Stimulated activated CD4-positive, alpha-beta T cell treated with anti-CD3 and anti-CD28 coated beads, TNF-alpha, amount 100 ng/mL, for 1 hour (primary cell): ENCODE results near the gene DDI1.
"Not testable (repeated sequence)": the region's sequence is repeated elsewhere in the genome, so short reads cannot be mapped to it uniquely, and the experiment has no call there.

Source experiments
- DNase-seq, 3 donors: peaks; one replicate each; pipeline ENCODE4 v3.0.0-alpha.2; 2020; ENCODE audit warnings: low read depth in 3 of 3, low spot score in 1 of 3

Gene DDI1

DNA sequence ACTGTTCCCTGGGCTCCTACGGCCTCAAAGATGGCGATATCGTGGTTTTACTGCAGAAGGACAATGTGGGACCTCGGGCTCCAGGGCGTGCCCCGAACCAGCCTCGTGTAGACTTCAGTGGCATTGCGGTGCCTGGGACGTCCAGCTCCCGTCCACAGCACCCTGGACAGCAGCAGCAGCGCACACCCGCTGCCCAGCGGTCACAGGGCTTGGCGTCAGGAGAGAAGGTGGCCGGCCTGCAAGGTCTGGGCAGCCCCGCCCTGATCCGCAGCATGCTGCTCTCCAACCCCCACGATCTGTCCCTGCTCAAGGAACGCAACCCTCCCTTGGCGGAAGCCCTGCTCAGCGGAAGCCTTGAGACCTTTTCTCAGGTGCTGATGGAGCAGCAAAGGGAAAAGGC is 555 bp downstream of the DDI1 start:
- no peak for DNase-seq

DNA sequence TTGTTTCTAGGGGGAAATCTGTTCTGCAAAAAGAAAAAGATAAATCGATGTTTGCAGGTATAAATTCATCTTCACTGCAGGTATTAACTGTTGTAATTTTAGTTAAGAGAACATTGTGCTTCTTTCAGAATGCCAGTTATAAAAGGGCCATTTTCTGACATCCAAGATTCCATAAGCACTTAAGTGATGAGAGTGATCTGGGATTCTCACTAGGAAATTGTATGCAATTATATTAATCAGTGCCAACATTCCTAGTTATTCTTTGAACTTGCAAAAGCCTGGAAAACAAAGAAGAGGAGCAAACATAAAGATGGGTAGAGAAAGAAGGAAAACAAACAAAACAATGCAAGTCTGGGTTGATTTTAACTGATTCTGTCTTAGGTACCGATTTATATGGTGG is 5.4 kb downstream of the DDI1 start:
- no peak for DNase-seq

DNA sequence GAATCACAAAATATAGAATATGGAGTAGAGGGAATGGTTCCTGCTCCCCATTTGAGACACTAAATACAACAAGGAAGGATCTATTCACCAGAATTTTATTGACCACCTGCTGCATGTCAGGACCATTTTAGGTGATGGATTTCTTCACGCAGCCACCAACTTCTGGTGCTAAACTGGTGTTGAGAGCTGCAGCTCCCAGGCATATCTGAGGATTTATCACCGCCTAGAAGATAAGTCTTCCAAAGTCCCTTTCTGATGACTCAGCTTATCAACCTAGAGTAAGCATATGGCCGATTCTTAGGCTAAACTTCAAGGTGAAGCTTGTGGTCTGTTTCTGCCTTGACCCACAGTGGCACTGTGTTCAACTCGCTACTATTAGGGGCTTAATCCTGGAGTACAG is 6.7 kb downstream of the DDI1 start:
- DNase-seq: no peak

DNA sequence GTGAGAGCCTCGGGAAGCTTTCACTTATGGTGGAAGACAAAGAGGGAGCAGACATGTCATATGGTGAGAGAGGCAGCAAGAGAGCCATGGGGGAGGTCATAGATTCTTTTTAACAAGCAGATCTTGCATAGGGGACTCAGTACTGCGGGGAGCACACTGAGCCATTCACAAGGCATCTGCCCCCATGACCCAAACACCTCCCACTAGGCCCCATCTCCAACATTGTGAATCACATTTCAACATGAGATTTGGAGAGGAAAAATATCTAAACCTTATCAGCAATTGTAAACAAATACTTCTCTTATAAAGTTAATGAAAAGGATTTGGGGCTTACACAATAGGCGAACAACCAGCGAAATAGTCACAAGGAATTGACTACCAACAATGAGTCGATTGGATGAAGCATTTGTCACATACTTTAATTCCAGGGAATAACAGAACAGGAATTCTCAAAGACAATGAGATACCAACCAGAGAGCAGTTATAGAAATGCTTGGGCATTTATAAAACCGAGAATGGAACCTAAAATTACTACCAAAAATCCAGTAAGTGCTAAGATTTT is 7.3 kb downstream of the DDI1 start:
- no peak for DNase-seq

DNA sequence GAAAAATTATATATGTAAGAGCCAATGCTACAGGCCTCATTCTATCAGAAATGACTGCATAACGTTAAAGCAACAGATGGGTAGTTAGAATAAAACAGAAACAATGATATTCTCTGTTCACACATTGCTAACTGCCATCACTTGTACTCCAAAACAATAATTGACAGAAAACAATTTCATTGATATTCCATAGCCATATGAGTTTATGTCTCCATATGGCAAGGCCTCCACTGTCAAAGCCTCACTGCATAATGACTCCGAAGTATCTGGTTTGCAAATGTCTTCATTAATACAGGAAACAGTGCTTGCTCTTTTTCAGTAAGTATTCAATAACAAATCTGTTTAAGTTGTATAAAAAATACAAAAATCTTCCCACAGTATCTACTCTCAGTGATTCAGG is 9.9 kb downstream of the DDI1 start:
- DNase-seq: no peak

DNA sequence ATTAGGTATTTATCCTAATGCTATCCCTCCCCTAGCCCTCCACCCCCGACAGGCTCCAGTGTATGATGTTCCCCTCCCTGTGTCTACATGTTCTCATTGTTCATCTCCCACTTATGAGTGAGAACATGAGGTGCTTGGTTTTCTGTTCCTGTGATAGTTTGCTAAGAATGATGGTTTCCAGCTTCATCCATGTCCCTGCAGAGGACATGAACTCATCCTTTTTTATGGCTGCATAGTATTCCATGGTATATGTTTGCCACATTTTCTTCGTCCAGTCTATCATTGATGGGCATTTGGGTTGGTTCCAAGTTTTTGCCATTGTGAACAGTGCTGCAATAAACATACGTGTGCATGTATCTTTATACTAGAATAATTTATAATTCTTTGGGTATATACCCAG is 10.4 kb downstream of the DDI1 start:
- DNase-seq: not testable (repeated sequence)

DNA sequence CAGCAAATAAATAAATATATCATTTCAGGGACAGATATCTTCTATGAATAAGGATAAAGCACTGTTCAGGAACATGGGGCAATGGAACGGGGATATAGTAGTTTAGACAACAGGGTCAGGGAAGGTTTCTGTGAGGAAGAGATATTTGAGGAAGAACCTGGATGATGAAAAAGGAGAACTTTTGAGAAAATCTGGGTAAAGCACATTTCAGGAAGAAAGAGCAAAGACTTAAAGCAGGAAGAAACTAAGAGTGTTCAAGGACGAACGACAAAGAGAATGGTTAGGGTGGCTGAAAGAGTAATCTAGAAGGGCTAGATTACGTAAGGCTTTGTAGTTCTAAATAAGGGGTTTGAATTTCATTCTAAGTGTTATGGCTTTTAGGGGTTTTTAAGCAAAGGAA is 12.7 kb downstream of the DDI1 start:
- DNase-seq: no peak

DNA sequence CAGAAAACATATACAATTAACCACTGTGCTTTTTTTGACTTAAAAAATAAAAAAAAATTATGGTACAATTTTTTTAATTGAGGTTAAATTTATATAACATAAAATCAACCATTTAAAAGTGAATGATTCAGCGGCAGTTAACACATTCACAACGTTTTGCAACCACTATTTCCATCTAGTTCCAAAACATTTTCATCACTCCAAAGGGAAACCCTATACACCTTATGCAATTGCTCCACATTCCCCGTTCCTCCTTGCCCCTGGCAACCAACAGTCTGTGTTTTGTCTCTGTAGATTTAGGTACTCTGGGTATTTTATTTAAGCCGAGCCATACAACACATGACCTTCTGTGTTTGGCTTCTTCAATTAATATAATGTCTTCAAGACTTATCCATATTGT is 15.3 kb downstream of the DDI1 start:
- no peak for DNase-seq

DNA sequence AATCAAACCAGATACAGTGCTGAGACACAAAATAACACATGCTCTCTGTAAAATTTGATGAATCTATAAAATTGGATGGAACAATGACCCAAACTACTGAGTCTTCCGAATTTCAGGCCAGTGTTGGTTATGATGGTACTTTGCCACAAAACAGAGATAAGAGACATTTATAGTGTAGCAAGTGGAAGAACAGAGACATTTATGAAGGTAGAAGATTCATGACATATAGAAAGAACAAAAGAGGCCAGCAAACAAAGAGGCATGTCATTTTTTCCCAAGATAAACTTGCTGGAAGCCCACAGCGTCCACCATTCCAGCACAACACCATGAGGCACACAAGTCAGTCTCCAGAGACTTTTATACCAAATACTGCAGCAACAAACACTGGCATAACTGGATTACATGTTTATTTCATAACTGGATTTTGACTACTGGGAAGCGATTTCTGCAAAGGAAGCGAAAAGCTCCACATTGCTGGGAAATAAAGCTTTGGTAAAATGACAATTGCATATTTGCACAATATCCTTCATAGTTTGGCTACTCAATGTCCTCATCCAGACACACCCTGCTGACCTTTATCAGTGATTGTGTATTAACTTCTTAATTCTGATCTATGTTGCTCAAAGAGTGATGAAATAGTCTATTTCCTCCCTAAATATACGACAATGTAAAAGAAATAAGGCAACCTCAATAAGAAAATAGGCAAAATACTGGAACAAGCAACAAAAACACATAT is 17.5 kb downstream of the DDI1 start:
- DNase-seq: no peak

DNA sequence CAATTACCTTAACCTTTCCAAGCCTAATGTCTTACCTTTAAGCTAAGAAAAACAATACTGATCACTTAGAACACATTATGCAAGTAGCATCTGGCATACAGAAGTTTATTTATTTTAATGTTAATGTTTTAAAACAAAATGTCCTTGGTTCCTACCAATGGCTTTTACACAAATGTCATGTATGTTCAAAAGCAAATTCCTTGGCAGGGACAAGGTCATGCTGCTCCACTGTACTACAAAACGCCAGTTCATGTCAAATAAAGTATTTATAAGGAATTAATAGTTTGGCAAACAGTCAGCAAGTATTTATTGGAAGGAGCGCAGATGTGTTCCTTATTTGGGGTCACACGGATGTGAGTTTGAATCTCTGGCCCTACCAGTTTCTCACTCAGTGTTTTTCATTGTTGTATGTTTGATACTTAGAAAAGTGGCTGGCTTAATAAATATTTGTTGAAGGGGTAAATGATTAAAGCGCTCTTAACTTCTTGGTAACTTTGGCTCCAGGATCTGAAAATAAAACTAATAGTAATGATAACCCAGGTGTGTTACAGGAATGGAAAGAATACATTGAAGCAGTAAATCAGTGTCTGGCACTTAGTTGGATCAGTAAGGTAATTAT is 18.6 kb downstream of the DDI1 start:
- DNase-seq: no peak

DNA sequence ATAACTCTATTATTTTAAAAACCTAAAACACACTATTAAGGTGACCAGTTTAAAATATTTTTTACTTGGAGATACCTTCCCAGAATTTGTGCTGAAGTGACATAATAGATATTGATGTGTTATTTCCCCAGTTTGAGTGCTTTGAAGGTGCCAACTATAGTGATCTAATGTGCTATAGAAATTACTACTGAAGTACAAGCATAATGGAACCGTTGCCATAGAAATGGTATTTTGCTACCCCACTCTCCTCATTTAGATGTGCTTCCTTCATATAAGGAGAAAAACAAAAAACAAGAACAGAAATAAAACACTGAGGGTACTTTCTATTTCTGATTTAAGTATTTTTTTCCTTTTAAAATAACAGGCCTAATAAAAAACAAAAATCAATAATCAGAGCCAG is 19.2 kb downstream of the DDI1 start:
- DNase-seq: no peak

DNA sequence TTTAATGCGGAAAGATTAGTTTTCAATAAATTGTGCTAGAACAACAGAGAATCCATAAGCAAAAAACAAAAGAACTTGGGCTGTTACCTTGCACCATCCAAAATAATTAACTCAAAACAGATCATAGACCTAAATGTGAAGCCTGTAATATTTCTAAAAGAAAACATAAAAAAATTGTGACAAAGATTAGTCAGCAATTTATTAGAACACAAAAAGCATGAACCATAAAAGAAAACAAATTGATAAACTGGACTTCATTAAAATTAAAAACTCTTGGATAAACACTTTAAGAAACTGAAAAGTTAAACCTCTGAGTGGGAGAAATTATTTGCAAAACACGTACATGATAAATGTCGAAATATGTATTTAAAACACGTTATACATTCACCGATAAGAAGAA is 21.5 kb downstream of the DDI1 start:
- DNase-seq: no peak

DNA sequence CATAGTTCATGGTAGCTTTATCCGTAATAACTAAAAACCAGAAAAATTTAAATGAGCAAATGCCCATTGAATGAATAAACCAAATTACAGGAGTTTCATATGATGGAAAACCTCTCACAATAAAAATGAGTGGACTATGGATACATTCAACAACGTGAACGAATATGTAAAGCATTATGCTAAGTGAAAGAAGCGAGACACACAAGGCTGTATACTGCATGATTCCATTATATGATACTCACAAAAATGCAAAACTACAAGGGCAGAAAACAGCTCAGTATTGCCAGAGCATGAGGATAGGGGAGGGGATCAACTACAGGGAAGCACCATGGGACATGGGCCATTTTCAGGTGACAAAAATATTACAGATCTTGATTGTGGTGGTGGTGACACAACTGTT is 22.2 kb downstream of the DDI1 start:
- no peak for DNase-seq

DNA sequence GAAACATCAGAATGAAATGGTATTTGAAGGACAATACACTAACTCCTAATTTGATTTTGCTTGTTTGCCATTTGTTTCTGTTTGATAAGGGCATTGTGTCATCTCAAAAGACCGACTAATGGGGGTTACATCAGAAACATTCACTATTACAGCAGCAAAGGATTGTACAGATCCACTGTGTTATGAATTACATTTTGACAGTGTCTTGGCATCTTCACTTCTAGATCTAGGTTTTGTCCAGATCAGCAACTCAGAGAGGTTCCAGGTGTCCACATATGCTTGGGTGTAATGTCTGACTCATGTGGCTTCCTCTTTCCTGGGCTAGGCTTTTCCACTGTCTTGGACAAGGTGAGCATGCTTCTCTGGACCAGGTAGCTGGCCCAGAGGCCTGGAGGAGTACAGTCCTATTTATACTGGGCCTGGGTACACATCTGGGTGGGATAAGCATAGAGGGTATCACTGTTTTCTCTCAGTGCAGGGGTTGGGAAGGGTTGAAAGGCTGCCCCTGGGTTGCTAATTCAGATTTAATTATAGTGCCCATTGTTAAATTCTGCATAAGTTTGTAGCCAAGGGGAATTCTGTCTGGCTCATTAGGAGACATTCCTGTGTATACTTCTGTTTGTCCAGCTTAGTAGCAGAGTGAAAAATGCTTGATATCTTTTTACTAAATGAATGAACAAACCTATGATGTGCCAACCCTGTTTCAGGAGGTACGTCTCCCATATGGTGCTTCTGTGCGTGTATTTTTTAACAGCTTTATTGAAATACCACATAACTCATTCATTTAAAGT is 23.8 kb downstream of the DDI1 start:
- DNase-seq: no peak

DNA sequence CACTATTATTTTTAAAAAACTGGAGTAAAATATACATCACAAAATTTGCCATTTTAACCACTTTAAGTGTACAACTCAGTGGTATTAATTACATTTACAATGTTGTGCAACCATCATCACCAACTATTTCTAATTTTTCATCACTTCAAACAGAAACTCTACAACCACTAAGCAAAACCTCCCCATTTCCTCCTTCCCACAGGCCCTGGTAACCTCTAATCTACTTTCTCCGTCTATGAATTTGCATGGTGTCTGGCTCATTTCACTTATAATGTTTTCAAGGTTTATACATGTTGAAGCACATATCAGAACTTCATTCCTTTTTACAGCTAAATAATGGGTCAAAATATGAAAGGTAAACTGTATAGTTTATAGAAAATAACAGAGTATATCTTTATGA is 24.4 kb downstream of the DDI1 start:
- DNase-seq: no peak

DNA sequence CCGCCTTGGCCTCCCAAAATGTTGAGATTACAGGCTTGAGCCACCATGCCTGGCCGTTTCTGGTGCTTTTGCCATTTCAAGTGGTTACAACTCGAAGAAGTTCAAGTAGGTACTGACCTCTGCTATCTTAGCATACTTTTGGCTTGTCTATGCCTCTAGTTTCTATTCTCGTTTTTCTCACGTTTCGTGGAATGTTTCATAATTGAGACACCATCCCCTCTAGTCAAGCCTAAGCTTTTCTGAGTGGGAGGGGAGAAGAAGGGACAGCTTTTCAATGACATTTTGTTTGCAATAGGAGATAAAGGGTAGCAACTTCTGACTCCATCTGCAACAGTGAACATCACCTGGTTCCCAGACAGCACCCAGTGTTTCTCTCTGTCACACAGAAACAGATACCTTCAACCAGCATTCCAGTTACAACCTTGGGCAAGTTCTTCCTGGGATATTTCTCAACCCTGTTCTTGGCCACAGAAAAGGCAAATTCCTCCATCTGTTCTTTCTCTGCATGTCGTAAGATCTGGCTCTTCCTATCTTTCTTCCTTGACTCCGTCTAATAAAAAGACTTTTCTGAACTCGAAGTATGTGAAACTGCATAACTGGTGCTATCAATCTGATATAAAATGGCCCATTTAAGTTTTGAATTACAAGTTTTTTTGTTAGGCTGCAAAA is 25.5 kb downstream of the DDI1 start:
- no peak for DNase-seq

DNA sequence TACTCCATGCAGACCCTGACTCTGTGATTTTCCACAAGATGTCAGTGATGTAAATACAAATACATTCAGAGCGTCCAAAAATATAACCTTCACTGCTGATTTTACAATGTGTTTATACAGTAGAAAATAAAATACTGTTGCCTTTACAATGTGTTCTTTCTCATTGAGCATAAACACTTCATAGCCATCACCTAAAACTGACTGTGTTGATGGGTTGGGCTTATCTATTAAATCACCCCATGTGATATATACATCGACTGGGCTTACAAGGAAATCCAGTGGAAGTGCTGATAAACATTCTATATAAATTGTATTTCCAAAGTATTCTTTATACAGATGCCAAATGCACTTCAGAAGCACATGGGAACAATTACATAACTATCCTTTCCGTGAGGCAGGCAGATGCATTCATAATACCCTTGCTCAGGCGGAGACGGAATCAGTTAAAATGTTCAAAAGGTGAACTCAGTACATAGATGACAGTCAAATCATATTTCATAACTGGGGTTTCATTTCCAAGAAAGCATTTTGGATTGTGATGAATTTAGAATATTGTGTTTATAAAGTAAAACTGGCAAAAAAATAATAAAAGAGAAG is 27.7 kb downstream of the DDI1 start:
- no peak for DNase-seq

DNA sequence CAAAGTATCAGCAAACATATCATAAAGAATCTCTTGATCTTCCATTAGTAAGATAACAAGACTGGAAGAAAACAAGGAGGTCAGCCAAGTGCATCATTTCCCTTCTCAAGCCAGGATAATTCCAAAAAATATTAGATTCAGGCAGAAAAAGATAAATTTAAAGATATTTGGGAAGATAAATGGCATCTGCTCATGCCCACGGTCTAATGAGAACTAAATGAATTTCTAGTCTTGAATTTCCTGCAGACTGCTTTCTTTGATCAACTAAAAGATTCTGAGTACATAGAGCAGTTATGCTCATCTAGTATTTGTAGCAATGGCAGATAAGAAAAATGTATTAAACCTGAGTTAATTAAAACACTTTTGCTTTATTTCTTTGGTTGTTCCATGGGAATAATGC is 31.1 kb downstream of the DDI1 start:
- no peak for DNase-seq

DNA sequence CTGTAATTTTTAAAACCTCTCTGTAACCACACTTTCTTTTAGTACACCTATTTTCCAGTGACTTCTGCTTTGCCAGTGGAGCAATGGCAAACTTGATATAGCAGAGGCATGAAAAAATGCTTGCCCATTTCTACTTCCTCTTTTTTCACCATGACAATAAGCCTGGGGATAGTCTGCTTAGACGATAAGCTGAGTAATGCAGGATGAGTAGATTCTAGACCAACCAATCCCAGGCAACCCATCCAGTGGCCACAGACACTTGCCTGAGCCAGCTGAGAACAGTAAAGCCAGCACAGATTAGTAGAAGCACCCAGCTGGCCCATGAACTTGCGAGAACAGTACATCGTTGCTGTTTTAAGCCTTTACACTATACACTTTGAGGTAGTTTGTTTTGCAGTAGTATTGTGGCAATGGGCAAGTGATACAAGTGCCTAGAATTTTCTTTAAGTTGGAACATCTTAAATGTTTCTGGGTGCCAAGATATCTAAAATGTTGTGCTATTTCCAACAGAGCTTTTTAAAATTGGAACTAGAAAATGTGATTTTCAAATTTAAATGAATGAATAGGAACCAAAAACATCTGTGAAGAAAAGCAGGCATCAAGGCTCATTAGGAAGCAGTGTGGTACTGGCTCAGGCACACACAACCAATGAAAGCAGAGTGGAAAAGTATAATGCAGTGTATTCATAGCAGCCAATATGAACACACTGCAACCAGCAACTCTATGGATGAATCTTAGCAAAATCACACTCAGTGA is 37.7 kb downstream of the DDI1 start:
- DNase-seq: no peak

DNA sequence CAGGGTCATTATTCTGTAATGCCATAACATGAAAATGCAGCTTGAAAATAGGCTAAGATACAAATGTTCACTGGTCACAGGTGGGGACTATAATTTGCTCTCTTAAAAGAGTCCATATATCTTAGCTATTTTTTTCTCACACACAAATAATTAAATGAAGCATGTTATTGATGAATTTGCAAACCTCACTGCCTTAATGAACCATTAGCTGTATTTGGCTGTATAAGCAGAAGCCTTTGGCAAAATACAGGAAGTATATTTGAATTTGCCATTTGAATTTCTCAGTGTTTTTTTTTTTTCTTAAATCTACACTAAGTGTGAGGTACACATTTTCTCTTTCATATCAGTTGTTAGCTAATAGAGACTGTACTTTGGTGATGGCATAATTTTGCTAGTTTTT is 38.7 kb downstream of the DDI1 start:
- no peak for DNase-seq
